Measurements from ENCODE around the gene ITPKC.

Gene ITPKC

GRCh38 chr19:40704491-40705361 is 12.2 kb upstream of the ITPKC start:
- no peak for TF ChIP-seq POLR2AphosphoS5 (IDR thresholded peaks at IDR 0.05; ENCODE audit: low read depth, low read length)
- no peak for TF ChIP-seq SIN3A (IDR thresholded peaks at IDR 0.05; ENCODE audit: borderline replicate concordance, insufficient read depth, low read length)
- no peak for TF ChIP-seq REST (IDR thresholded peaks at IDR 0.05; ENCODE audit: insufficient read depth in 1 of 2, low read depth in 2 of 2, low read length in 2 of 2)

GRCh38 chr19:40705362-40705651 is 11.6 kb upstream of the ITPKC start:
- TF ChIP-seq SIN3A (IDR thresholded peaks at IDR 0.05; ENCODE audit: borderline replicate concordance, insufficient read depth, low read length) (no peak), POLR2AphosphoS5 (IDR thresholded peaks at IDR 0.05; ENCODE audit: low read depth, low read length) (no peak), REST (IDR thresholded peaks at IDR 0.05; ENCODE audit: insufficient read depth in 1 of 2, low read depth in 2 of 2, low read length in 2 of 2) (no peak)

- TF ChIP-seq POLR2AphosphoS5 (IDR thresholded peaks at IDR 0.05; ENCODE audit: low read depth, low read length) (no peak), FOXP2 (optimal IDR thresholded peaks at IDR 0.05; ENCODE audit: borderline replicate concordance, extremely low read depth, extremely low read length, insufficient read depth) (no peak), REST (IDR thresholded peaks at IDR 0.05; ENCODE audit: insufficient read depth in 1 of 2, low read depth in 2 of 2, low read length in 2 of 2) (no peak), SIN3A (IDR thresholded peaks at IDR 0.05; ENCODE audit: borderline replicate concordance, insufficient read depth, low read length) (no peak), TAF1 (IDR thresholded peaks at IDR 0.05; ENCODE audit: borderline replicate concordance, insufficient read depth, low read length) (no peak)
Measured at GRCh38 chr19:40705950-40706619, 10.8 kb upstream of the ITPKC start.

- TF ChIP-seq TAF1 (IDR thresholded peaks at IDR 0.05; ENCODE audit: borderline replicate concordance, insufficient read depth, low read length) (no peak), FOXP2 (optimal IDR thresholded peaks at IDR 0.05; ENCODE audit: borderline replicate concordance, extremely low read depth, extremely low read length, insufficient read depth) (no peak), SIN3A (IDR thresholded peaks at IDR 0.05; ENCODE audit: borderline replicate concordance, insufficient read depth, low read length) (no peak), POLR2AphosphoS5 (IDR thresholded peaks at IDR 0.05; ENCODE audit: low read depth, low read length) (no peak), REST (IDR thresholded peaks at IDR 0.05; ENCODE audit: insufficient read depth in 1 of 2, low read depth in 2 of 2, low read length in 2 of 2) (no peak)
Measured at GRCh38 chr19:40707615-40708014, 9.3 kb upstream of the ITPKC start.
